Measurements from ENCODE around the gene SEMA6A.

Gene SEMA6A

GRCh38 chr5:116437922-116438578 is 136.6 kb downstream of the SEMA6A start:
- no peak for DNase-seq (ENCODE audit: low spot score)

DNA sequence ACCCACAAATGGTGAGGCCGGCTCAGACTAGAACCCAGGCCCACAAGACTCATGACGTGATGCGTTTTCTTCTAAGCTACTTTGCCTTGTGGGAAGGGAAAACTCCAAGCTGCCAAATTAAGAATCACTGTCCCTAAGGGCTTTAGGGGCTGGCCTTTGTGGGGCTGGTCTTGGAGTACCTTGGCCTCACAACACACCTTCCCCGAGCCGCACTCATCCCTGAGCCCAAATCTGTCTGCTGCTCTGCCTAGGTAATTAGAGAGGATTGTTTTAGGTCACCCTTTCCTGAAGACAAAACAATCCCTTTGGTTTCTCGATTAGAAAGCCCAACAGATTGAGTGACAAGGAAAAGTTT is 137.3 kb downstream of the SEMA6A start:
- no peak for DNase-seq (ENCODE audit: low spot score)

DNA sequence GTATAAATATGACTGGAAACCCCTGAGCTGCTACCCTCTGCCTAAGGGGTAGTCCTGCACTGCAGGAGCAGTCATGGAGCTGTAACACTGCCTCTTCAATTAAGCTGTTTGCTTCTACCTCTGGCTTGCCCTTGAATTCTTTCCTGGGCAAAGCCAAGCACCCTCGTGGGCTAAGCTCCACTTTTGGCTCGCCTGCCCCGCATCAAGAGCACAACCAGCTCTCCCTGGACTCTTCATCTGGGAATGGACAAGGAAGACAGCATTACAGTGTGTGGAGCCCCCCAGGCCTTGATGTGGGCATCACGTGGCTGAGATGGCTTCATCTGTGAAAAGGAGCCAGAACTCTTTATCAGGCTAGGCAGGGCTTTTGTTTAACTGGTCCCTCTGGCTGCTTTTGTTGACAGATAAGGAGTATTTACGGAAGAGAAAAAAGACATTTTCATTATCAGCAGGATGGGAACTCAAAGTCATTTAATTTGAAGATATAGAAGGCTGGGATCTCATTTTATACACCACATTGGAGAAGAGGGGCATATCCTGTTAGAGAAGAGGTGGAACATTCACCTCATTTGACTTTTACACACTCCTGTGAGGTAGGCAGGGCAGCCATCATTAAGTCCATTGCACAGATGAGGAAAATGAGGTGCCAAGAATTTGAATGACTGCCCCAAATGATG is 137.8 kb downstream of the SEMA6A start:
- no peak for DNase-seq (ENCODE audit: low spot score)

- no peak for DNase-seq (ENCODE audit: low spot score)
Measured at GRCh38 chr5:116428966-116429365, 145.7 kb downstream of the SEMA6A start.

DNA sequence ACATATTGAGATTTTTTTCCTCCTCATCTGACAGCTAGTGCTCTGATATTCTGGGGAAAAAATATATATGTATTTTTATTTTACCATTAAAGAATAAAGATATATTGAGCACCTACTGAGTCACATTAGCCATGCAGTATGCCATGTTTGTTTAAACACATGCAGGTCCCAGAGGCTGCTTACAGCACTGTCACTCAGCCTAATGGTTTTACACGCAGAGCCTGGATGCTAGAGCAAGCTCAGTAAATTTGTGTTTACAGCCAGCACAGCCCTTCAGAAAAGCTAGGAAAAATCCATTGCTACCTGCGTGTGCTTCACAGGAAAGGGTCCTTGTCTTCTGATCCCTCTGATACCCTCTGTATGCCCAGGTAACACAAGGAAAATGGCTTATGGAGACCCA is 146.2 kb downstream of the SEMA6A start:
- DNase-seq (ENCODE audit: low spot score): no peak

- DNase-seq (ENCODE audit: low spot score): no peak
Measured at GRCh38 chr5:116424951-116425350, 149.7 kb downstream of the SEMA6A start.

DNA sequence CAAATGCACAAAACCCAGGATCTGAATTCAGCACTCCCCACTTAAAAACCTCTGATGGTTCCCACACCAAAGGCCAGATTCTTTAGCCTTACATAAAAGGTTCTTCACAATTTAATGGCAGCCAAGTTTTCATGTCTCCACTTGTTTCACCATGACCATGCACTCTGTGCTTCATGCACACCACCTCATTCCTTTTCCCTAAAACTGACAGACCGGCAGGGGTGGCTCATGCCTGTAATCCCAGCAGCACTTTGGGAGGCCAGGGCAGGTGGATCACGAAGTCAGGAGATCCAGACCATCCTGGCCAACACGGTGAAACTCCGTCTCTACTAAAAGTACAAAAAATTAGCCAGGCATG is 150.4 kb downstream of the SEMA6A start:
- DNase-seq (ENCODE audit: low spot score): no peak

DNA sequence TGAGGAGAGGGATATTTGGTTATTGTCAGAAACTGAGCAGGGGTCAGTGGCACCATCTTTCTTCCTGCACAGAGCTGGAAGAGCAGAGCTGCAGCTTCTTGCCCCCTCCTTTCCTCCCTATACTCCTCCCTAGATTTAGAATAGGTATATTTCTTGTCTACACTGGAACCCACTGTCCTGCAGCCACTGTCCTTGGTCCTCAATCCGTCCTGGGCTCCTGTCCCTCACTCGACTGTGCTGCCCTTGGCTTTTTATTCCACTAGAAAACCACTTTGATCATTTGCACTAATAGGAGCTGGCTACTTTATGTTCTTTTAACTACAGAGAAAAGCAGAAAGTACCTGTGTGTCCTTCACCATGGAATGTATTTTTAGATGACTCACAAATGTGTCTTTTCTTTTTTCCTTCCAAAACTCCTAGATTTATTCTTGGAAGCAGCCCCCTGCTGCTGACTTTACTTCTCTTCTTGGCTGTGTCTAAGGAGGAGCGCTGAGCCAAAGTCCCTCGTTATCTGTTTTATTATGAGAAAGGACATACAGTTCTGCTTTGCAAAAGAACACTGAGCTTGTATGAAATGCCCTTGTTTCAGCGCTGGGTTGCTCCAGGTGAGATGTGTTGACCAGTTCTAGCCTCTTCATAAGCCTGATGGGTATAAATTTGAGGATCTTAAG is 150.9 kb downstream of the SEMA6A start:
- DNase-seq (ENCODE audit: low spot score): no peak

GRCh38 chr5:116423141-116423540 is 151.5 kb downstream of the SEMA6A start:
- no peak for DNase-seq (ENCODE audit: low spot score)

- DNase-seq (ENCODE audit: low spot score): no peak
Measured at GRCh38 chr5:116421080-116421629, 153.5 kb downstream of the SEMA6A start.

GRCh38 chr5:116420540-116420939 is 154.1 kb downstream of the SEMA6A start:
- DNase-seq (ENCODE audit: low spot score): no peak

GRCh38 chr5:116419258-116419657 is 155.4 kb downstream of the SEMA6A start:
- DNase-seq (ENCODE audit: low spot score): no peak

- DNase-seq (ENCODE audit: low spot score): no peak
Measured at GRCh38 chr5:116418774-116419173, 155.8 kb downstream of the SEMA6A start.

DNA sequence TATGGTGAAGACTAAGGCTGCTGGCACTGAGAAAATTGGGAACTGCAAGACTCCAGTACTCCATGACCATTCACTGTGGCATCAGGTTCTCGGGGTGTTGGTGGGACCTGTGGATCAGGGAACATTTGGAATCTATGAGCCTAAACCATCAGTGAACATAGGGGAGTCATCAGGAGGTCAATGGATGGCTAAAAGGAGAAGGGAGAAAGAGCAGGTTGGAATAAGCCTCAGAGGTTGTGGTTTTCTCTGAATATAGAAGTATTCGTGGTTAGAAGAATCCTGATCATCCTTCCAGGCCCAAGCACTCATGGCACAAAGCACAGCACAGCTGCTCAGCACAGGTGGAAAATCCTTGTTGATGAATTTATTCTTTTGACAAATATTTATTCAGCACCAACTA is 156.6 kb downstream of the SEMA6A start:
- DNase-seq (ENCODE audit: low spot score): no peak

DNA sequence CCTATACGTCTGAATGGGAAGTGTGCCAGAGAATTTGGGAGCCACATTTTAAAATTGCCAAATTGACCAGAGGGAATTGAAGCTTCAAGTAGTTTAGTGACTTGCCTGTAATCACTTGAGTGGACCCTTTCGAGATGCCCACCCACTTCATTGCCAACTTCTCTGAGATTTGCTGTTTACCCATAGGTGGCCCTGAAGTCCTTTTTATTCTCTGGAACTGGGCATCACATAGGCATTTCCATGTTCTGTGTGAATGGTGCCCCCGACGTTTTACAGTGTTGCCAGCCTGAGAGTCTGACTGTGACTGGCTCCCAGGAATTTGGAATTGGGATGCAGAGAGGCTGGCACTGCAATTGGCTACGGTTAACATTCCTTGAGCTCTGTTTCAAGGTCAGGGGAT is 158.6 kb downstream of the SEMA6A start:
- no peak for DNase-seq (ENCODE audit: low spot score)

DNA sequence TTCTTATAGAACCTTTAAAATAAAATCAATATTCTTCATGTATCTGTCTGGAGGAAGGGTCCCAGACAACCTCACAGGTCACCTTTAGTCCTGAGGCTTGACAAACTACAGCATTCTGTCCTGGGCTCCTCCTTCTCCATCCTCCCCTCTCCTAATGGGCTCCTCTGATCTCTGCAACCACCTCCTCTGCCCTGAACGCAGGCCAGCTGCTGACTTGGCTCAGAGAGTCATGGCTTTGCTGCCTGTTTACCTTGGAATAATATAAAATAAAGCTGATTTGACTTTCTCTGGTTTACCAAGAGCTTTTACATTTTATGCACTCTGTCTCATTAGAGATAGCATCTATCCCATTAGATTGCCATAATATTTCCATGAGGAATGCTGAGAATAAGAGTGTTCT is 159.4 kb downstream of the SEMA6A start:
- no peak for DNase-seq (ENCODE audit: low spot score)

DNA sequence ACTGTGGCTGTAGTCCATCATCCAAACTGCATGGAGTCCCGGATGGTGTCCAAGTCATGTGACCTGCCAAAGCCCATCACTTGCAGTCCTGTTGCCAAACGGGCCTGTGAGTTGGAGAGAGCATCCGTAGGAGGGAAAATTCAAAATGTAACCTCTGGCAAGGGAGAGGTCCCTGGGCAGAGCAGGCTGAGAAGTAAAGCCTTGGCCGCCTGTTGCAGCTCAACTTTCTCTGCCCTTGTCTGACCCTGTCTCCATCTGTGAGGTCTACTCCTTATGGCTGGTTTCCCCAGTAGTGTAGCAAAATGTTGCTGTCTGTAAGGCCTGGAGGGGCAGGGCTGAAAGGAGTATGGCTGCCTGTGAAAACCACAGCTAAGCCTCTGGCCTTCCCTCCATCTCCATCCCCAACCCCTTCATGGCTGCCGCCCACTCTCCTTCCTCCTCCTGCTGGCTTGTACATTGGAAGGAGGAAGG is 163.5 kb downstream of the SEMA6A start:
- no peak for DNase-seq (ENCODE audit: low spot score)

DNA sequence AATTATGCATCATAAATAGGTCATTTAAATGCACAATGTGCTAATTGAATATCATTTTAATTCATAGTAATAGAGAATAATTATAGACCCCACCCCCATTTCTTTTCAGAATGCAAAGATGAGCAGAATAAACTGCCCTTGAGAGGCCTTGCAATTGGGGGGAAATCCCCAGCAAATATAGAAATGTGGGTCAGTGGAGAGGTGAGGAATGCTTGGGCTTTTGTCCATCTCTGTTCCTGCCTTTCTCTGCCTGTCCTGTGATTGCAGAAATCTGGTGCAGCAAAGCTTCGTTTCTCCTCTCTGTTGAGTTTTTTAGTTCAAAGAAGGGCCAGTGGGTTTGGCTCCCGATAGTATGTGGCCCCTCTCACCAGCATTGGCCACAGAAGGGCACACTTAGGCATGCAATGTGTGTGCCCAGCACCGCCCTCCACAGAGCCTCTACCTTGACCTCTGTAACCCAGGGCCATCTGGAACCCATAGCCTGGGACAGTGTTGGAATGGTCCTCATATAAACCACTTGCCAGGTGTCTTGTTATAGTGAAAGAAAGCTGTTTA is 164.2 kb downstream of the SEMA6A start:
- no peak for DNase-seq (ENCODE audit: low spot score)

GRCh38 chr5:116409591-116410296 is 164.9 kb downstream of the SEMA6A start:
- DNase-seq (ENCODE audit: low spot score): no peak

GRCh38 chr5:116406306-116407041 is 168.1 kb downstream of the SEMA6A start:
- no peak for DNase-seq (ENCODE audit: low spot score)

- DNase-seq (ENCODE audit: low spot score): no peak
Measured at GRCh38 chr5:116404792-116405191, 169.8 kb downstream of the SEMA6A start.

GRCh38 chr5:116404016-116404415 is 170.6 kb downstream of the SEMA6A start:
- DNase-seq (ENCODE audit: low spot score): no peak

Measured in hepatic stellate cell (primary cell).